T-helper 1 cell (primary cell): ENCODE measurements around the gene CAPN2.

Experiments
- DNase-seq, 5 donors: peaks; one replicate each; pipeline ENCODE4 v3.0.0-alpha.2; 2012 to 2020

The CAPN2 gene

DNA sequence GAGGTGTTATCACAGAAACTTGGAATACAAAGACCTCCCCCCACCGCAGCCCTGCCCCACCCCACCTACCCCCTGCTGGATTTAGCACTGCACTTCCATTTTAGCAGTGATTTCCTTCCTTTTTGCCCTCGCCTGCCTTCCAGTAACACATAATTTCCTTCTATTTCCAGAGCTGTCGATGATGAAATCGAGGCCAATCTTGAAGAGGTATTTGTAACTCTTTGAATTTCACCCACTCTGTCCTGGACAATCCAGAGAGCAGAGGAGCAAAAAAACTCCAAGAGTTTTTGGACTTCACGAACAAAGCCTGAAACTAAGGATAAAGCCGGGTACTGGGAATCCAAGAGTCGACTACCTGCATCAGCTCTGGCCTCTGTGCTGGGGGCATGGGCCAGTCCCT, 49.1 kb downstream of the CAPN2 start:
- no peak for DNase-seq

- DNase-seq, result no peak
These were observed 50.9 kb downstream of the CAPN2 start for GRCh38 chr1:223763251-223763650.

DNA sequence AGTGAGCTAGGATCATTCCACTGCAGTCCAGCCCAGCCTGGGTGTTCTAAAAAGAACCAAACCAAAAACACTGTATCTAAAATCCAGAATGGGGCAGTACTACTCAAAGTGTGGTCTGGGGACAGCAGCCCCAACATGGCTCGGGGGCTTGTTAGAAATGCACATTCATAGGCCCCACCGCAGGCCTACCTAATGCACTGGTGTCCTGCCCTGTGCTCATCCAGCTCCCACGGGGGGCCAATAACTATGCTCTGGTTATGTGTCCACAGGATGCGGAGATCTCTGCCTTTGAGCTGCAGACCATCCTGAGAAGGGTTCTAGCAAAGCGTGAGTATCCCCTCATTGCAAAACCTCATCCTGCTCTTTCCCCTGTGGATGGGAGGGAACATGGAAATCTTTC, 51.5 kb downstream of the CAPN2 start:
- no peak for DNase-seq

DNA sequence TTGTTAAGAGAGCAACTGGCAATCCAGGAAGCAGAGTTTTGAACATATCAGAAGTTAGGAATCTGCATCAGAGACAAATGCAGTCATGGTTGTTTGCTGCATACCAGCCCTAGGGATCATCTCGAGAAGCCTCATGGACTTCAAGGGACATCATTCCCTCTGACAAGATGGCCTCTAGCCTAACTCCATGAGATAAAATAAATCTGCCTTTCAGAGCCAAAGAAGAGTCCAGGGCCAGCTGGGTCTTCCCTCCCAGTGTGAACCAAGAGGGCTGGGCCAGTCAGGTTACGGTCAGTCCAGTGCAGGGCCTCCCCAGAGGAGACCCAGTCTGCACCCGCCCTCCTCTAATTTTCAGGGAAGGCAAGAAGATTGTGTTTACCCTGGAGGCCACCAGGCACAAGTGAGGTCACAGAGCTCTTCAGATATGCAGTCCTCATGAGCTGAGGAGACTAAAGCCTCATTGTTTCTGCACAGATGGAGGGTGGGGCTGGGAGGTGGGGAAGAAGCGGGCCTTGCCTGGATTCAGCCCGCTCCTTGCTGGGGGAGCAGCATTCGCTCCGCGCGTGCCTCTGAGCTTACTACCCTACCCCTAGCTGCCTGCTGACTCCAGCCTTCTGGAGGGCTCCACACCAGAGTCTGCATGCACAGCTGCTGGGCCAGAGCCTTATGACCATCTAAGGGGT, 52.8 kb downstream of the CAPN2 start:
- no peak for DNase-seq

GRCh38 chr1:223765719-223766340, 53.5 kb downstream of the CAPN2 start:
- DNase-seq, result no peak

DNA sequence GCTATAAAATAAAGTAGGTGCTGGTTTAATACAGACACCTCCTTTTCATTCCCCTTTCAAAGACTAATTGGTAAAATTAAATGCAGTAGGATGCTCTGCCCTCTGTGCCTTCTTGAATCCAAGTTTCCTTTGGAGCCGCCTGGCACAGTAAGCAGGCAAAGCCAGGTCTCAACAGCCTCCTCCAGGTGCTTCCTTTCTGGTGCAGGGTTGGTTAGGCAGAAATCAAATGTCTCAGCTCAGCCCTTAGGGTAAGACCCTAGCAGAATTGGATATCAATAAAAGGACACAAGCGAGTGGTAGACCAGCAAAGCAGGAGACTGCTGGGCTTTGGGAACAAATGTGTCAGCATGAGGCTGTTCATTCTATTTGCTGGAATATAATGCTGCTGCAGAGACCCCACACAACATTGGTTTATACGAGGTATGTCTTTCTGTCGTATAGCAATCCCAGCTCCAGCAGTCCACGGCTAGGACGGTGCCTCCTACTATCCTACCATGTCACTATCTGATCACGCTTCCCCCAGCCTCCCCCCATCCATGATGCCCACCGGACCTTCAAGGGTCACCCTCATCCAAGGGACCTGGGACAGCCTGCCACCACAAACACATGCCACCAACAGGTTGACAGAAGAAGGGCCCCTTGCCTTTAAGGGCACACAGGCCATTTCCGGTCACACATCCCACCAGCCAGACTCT, 58.4 kb downstream of the CAPN2 start:
- DNase-seq, result no peak

DNA sequence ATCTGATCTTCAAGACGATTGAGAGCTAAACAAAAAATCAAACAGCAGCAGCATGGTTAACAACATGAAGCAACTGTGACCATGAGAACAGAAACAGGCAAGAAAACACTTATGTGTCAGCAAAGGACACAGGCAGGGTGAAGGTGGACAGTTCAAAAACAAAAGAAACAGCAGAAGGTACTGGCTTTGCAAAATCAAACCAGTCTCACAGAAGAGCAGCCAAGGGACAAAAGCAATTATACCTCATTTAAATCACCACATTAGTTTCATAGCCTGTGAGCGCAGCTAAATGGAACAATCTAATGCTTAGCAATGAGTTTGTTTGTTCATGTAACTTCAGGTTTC, 59.1 kb downstream of the CAPN2 start:
- DNase-seq, result no peak

- DNase-seq, result peak in 1 of 5 donors; percentile 8
These were observed 59.8 kb downstream of the CAPN2 start for GRCh38 chr1:223771814-223772770.

GRCh38 chr1:223772771-223773160, 60.4 kb downstream of the CAPN2 start:
- DNase-seq, result no peak

DNA sequence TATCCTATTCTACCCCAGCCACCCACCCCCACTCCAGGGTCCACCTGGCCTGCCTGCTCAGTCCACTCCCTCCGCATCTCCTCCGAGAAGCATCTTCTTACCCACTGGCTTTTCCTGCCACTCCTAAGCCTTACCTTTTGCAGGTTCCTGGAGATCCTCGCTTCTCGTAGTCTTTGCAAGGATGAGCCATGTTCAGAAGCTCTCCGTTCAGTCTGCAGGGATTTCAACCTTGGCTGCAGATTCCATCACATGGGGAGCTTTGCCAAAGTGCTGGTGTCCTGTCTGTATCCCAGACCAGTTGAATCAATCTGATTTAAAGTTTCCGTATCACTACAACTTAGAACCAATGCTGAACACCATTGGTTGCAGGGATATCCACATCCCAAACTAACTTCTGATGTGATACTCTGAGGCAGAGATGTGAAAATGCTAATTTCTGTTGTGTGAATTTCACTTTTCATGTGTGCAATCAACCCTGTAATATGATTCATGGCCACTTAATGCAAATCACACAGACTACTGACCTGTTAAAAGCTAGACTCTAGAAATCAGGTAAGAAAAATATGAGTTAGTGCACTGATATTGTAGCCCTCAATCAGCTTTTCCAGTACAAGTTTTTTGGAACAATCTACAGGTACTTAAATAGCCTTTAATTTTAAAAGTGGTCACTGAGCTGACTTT, 61.9 kb downstream of the CAPN2 start:
- no peak for DNase-seq

DNA sequence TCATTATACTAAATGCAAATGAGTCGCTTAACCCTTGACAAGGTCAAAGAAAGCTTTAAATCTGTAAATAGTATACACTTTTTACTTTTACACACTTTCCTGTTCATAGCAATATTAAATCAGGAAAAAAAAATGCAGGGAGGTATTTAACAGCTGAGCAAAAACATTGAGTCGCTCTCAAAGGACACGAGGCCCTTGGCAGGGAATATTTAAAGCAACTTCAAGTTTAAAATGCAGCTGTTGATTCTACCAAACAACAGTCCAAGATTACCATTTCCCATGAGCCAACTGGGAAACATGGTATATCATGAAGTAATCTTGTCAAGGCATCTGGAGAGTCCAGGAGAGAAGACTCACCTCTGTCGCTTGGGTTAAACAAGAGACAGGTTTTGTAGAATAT, 62.7 kb downstream of the CAPN2 start:
- DNase-seq, result no peak

DNA sequence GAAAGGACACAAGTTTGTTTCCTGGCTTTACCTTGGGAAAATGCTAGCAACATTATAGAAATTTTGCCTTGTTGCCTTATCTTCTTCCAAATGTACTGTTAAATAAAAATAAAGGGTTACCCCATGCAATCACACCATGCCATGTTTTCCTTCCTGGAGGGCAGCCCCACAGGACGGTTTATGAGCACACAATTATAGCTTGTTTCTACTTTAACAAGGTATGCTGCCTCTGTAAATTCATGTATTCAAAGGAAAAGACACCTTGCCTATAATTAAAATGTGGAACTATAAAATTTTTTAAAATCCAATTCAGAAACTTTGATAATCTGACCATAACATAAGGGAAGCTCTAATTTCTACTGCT, 63.4 kb downstream of the CAPN2 start:
- DNase-seq, result no peak

DNA sequence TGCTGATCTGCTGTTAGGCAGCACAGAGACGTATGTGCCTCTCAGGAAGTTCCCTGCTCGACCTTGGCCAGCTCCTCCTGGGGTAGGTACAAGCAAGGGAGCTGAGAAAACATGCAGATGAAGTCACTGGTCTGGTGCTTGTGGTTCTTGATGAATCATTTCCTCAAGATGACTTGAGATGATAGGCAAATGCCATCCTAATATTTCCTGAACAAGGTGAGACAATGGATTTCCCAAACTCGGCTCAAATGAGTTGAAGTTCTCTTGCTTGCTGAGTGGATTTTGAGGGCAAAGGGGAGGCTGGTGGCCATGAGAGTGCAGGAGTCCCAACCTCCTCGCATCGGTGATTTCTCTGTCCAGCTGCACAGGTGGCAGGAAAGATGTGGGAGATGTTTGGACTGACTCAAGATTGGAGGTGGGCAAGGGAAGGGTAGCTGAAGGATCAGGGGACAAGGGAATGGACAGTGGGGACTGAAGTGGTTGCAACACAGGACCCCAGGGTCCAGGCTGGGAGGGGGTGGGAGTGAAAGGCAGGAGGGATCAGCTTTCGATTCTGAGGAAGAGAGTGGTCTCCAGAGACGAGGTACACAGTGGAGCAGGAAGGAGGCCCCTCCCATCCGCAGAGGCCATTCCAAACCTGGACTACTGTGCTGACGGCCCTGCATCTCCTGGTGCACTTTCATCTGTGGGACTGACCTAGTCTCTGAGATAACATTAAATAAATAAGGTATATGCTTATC, 63.9 kb downstream of the CAPN2 start:
- peak in 1 of 5 donors; percentile 58 for DNase-seq

DNA sequence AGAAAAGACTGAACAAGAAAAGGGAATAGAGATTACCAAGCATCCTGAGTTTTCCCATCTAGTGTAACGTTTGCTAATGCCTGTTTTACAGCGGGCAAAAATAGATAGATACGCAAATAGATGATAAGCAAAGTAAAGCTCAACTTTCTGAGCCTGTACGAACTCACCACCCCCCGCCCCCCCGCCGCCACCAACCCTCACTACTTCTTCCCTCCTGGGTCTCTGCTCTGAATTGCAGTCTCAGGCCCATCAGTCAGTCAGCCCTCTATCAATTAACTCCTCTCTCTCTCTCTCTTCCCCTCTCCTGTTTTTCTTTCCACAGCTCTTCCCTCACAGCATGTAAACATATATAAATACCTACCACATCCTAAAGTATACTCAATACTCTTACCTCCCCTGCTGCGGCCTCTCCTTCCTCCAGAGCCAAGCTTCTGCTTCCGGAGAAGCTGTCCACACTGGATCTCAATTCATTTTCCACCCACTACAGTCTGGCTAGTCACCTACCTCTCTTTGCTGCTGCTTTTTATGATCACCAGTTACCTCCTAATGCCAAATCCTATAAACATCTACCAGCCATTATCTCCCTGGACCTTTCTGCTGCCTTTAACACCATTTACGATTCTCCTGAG, 64.6 kb downstream of the CAPN2 start:
- DNase-seq, result no peak

DNA sequence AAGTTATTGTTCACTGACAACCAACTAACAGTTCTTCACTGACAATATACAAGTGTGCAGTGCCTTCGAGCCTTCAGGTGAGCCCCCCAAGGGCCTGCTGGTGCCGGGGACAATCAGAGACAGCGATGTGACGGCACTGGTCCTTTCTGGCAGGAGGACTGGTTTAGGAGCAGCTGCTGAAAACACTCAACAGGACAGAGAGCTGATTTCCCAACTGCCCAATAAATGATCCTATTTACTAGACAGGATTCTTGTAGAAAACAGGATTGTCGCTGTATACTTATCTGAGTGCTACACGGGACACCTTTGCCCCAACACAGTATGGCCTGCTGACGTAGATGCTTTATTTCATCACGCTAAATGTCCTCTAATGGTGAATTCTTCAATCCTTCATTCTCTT, 68.0 kb downstream of the CAPN2 start:
- no peak for DNase-seq

DNA sequence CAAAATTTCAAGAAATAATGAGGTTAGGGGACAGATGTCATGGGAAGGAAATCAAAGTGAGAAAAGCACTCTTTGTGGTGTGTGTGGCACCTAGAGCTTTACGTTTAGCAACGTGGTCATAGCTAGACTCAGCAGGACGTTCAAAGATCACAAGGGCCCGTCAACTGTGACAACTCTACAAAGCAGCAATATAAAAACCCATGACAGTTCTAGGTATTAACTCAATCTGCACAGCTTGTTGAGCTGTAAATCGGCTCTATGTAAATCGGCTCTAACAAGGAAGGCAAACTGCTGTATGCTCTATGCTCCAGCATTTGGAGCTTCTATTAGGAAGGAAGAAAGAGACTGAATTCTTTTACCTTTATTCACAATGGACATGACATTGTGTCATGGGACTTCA, 68.6 kb downstream of the CAPN2 start:
- DNase-seq, result no peak

- DNase-seq, result no peak
These were observed 71.3 kb downstream of the CAPN2 start for GRCh38 chr1:223783676-223784075.

GRCh38 chr1:223784541-223784940, 72.2 kb downstream of the CAPN2 start:
- no peak for DNase-seq

- DNase-seq, result no peak
These were observed 73.5 kb downstream of the CAPN2 start for GRCh38 chr1:223785808-223786207.

DNA sequence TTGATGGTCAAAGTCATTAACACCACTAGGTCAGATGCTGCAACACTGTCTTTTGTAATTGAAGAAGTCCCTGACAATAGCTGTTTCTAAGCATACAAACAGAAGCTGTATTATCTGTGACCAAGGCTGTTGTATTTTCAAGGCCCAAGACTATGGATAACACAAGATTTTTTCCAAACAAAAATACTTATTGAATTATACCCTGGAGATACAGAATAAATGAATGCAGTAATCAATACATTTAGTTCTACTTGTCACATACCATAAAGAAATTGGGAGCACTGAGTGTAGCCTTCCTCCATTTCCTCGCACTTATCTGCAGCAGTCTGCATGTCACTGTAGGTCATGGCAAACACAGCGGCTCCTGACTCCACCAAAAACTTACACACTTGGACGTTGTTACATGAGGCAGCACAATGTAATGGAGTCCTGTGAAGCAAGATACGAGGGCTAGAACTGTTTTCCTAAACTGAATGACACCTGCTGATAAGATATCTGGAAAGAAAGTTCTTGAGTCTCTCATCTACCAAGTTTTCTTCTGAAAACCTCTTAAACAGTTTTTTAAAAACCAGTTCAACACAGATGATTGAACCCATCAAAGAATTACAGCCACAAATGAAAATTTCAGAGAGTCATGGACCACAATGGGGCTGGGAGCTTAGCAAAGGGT, 76.5 kb downstream of the CAPN2 start:
- DNase-seq, result no peak

DNA sequence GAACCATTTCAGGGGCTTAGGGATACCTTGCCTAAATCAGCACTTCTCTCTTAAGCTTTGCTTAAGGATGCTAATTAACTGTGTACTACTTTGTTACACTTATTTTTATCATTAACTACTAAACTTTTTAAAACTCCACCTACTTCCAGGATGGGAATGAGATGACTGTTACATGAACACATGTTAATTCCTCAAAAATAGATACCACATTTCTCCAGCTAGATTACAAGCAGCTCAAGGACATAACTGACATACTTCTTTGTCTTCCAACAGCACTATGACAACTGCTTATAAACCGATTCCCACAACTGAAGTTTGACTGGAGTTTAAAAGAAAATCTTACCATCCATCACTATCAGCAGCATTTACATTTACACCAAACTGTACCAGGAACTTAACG, 79.7 kb downstream of the CAPN2 start:
- no peak for DNase-seq
